H1 (cell line): ENCODE data around the gene XPNPEP2. TPM values are rescaled to one million over a fixed set of nuclear protein-coding genes. Genes with fewer than 3 reads are reported as not detected.

ENCODE experiments used
- CBX8 ChIP-seq: fragments of 300-800, 300-1000 bp; sonication (generic); IDR thresholded peaks from 2 replicates; pipeline ENCODE4 v1.7.1; 2016; ENCODE audit warnings: low read depth, low read length, borderline replicate concordance
- FOSL1 ChIP-seq: IDR thresholded peaks from 2 replicates; pipeline ENCODE4 v1.6.1; 2011; ENCODE audit warnings: mild to moderate bottlenecking, low read depth, low read length, moderate library complexity; ENCODE audit not compliant: insufficient read depth
- GTF2F1 ChIP-seq: IDR thresholded peaks from 2 replicates; pipeline ENCODE4 v1.6.1; 2012; ENCODE audit warnings: low read depth, low read length, improper control_type of control experiment, borderline replicate concordance
- KDM1A ChIP-seq: fragments of 200-600, 300-600 bp; sonication (generic); IDR thresholded peaks from 2 replicates; pipeline ENCODE4 v1.7.1; 2016; ENCODE audit warnings: mild to moderate bottlenecking, low read length, borderline replicate concordance
- SIN3A ChIP-seq, 2 experiments: IDR thresholded peaks in 1 of 2; conservative IDR thresholded peaks in 1 of 2; 2 replicates each; pipeline ENCODE4 v1.6.1; 2011 to 2012; ENCODE audit warnings: low read length in 2 of 2, improper control_type of control experiment in 1 of 2, low read depth in 1 of 2, mild to moderate bottlenecking in 1 of 2
- SIRT6 ChIP-seq: IDR thresholded peaks from one replicate; pipeline ENCODE4 v1.7.1; 2012; ENCODE audit warnings: low read length, inconsistent platforms
- polyA plus RNA-seq, 7 experiments: library from polyadenylated mRNA; depleted of rRNA in 3 of 7; stranded (reverse) in 5 of 7; unstranded in 2 of 7; fragments of >200 nt in 5 of 7; fragments of 200-250 nt in 2 of 7; gene quantifications; 1 replicate in 5 of 7; 2 replicates in 1 of 7; 4 replicates in 1 of 7; pipeline versions ENCODE4 v1.2.1 to v1.2.3, GENCODE V29; 2011 to 2013; ENCODE audit warnings: missing spikeins in 2 of 7, mixed read lengths in 2 of 7
- total RNA-seq: library from RNA; stranded (reverse); fragmentation: NEBNext Ultra II Directional; extraction: Animal tissue kit (Norgen Biotek cat#: 25700); gene quantifications from 2 replicates; pipeline ENCODE4 v1.2.1, GENCODE V29; 2021
- TF ChIP-seq, protein P1 (sequence below), 3 experiments: IDR thresholded peaks; 1 replicate in 2 of 3; 2 replicates in 1 of 3; pipeline versions ENCODE4 v1.5.1 to v1.6.1; 2011; ENCODE audit warnings: low read length in 3 of 3, mild to moderate bottlenecking in 3 of 3, inconsistent platforms in 2 of 3, low read depth in 1 of 3, moderate library complexity in 1 of 3; ENCODE audit not compliant: insufficient read depth in 1 of 3; ENCODE audit errors: control extremely low read depth in 1 of 3
- TF ChIP-seq, protein P2 (sequence below): IDR thresholded peaks from 2 replicates; pipeline ENCODE4 v1.6.1; 2012; ENCODE audit warnings: inconsistent platforms

XPNPEP2 gene
- total and polyA plus RNA-seq, 2 of the 8 experiments (the other 6 are each of a cell fraction or from before 2014, with no cell fraction given), result 0.27 TPM; not detected in 1

DNA sequence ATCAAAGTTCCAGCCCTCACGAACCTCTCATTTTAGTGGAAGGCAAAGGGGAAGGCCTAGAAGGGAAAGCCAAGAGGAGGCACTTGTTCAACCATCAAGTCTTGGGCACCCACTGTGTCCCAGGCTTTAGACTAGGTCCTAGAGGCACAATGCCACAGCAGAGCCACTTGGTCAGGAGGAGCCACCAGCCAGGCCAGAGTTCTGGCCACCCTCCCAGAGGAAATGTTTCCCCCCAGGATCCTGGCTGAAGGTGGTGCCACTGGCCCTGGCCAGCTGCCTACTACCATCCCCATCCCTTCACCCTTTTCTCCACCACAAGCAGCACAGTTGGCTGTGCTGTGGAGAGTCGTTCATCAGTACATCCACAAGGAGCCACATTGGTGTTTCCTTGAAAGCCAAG, 34.3 kb upstream of the XPNPEP2 start (continued):
- TF ChIP-seq, protein P1, sequence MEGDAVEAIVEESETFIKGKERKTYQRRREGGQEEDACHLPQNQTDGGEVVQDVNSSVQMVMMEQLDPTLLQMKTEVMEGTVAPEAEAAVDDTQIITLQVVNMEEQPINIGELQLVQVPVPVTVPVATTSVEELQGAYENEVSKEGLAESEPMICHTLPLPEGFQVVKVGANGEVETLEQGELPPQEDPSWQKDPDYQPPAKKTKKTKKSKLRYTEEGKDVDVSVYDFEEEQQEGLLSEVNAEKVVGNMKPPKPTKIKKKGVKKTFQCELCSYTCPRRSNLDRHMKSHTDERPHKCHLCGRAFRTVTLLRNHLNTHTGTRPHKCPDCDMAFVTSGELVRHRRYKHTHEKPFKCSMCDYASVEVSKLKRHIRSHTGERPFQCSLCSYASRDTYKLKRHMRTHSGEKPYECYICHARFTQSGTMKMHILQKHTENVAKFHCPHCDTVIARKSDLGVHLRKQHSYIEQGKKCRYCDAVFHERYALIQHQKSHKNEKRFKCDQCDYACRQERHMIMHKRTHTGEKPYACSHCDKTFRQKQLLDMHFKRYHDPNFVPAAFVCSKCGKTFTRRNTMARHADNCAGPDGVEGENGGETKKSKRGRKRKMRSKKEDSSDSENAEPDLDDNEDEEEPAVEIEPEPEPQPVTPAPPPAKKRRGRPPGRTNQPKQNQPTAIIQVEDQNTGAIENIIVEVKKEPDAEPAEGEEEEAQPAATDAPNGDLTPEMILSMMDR (IDR thresholded peaks at IDR 0.05; ENCODE audit: control extremely low read depth in 1 of 3, insufficient read depth in 1 of 3, low read depth in 1 of 3, low read length in 3 of 3), result no peak
- TF ChIP-seq CBX8, result no peak
- no peak for TF ChIP-seq GTF2F1
- TF ChIP-seq SIN3A (conservative IDR thresholded peaks at IDR 0.05 in 1 of 2, IDR thresholded peaks at IDR 0.05 in 1 of 2; ENCODE audit: low read depth in 1 of 2, low read length in 2 of 2), result no peak
- no peak for TF ChIP-seq FOSL1
- TF ChIP-seq, protein P2, sequence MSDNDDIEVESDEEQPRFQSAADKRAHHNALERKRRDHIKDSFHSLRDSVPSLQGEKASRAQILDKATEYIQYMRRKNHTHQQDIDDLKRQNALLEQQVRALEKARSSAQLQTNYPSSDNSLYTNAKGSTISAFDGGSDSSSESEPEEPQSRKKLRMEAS, result no peak
- TF ChIP-seq KDM1A, result no peak
- TF ChIP-seq SIRT6, result no peak
